HL-60/S4 (cell line): Measurements from ENCODE around the gene TNFRSF4.
"Not testable (repeated sequence)": the region's sequence is repeated elsewhere in the genome, so short reads cannot be mapped to it uniquely, and the experiment has no call there.

Source experiments
- in situ Hi-C: fragments of 300-500 bp; cut with MboI; formaldehyde crosslinking; loops from 2 replicates; pipeline ENCODE4 v1.14.3; 2022; ENCODE audit warnings: low sequenced_read_pairs

TNFRSF4 gene

DNA sequence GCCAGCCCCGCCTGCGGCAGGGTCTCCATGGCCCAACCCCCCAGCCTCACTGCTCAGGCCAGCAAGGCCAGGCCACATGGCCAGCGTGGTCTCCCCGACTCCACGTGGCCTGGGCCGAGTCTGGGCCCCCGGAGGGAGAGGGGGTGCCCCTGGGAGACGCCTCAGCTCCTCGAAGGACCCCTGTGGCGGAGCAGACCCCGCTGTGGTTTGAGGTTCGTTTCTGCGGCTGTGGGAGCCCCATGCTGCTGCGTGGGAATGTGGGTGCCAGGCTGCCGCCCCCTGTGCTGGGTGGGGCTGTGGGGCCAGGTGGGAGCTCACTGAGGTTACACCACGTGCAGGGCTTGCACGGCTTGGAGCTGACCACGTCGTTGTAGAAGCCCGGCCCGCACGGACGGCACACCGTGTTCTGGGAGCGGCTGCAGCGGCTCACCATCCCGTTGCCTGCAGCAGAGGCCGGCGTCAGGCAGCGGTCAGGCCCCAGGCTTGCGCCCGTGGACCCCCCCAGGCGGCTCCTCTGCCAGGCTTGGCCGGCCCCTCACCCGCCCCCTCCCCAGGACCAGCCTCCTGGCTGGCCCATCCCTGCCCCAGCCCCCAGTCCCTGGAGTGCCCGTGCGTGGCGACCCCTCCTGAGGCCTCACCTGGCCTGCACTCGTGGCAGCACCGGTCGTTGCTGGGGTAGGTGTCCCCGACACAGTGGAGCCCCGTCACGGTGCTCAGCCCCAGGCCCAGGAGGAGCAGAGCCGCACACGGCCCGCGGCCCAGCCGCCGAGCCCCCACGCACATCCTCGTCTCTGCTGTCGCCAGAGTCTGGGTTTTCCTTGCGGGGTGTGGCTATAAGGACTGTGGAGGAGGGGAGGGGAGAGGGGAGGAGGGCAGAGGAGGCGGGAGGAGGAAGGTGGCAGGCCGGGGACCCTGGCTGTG is at the start of gene TNFRSF4:
Gene TNFRSF4 (minus strand): TSS at position 809 of the 921 bp plus-strand sequence. CDS start 26 bp downstream, at position 783.
- in situ Hi-C loops: no loop called here

DNA sequence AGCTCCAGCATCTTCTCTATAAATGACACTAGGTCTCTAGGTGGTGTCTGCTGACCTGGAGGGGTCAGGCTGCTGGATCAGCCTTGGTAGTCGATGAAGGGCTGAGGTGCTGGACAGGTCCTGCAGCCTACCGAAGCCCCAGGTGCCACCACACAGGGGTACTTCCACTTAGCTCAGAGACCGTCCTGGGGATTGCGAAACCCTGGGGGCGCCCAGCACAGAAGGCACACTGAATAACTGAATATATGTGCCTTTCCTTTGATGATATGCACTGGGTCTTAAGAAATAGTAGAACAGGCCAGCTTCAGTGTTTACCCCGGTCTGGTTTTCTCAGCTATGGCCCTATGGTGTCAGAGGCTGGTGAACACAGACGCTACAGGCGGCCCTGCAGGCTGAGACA is 48.8 kb upstream of the TNFRSF4 start:
- in situ Hi-C loops: no loop called here

DNA sequence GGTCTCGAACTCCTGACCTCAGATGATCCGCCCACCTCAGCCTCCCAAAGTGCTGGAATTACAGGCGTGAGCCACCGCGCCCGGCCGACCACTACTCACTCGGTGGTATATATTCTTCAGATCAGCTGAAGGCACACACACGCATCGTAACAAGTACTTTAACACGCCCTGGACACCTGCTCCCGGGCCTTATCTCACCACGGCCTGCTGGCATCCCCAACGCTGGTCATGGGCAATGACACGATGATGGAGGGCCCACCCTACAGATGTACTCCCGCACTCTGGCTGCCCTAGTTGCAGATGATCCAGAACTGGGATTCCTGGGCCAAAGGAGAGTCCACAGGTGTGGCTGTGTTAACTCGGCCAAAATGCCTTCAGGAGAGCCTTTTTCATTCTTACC is 48.1 kb upstream of the TNFRSF4 start:
- in situ Hi-C loops: no loop called here

DNA sequence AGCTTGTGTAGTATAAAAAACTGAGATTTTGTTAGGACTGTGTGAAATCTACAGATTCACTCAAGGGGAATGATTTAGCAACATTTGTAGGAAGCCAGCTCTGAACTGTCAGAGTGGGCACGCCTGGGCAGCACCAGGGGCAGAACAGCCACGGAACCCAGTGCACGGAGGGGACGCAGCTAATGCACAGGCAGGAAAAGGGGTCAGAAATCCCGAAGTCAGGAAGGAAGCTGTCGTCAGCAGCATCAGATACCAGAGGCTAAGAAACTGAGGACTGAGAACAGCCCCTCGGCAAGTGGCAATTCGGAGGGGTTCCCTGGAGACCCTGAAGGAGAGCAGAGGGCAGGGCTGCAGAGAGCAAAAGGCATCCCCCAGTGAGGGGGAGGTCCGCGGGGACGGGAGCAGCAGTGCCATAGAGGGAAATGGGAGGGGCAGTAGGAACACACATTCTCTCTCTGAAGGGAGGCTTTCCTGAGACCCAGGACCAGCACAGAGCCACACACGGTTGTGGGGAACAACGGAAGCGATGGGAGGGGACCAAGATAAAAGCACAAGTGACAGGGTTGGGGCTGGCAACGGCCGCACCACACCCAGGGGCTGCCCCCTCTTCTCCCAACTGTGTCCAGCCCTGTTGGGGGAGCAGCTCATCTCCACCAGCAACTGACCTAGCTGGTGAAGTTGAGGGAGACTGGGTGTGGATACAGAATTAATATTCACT is 47.0 kb upstream of the TNFRSF4 start:
- in situ Hi-C loops: no loop called here

DNA sequence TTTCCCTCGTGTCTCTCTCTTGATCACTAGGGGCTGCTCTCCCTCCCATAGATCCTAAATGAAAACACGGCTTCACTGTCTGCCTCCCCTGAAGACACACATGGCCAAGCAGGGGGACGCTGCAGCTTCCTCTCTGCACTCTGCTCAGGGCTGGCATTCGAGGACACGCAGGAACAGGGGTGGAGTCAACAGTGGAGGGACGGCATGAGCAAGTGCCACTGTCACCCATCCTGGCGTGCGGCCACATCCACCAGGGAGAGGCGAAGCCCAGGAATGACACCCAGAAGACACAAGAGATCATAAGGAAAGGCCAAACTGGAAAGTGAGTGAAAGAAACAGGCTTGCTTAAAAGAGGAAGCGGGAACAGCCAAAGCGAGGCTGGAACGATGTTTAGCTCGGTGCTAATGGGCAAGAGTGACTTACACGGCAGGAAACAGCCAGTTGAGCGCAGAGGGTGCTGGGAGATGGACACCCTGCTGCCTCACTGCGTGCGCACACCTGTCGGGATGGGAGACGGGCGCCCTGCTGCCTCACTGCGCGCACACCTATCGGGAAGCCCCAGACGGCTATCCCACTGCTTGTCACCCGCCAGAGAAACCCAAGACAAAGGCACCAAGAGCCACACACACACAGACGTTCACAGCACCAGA is 46.1 kb upstream of the TNFRSF4 start:
- in situ Hi-C loops: no loop called here

DNA sequence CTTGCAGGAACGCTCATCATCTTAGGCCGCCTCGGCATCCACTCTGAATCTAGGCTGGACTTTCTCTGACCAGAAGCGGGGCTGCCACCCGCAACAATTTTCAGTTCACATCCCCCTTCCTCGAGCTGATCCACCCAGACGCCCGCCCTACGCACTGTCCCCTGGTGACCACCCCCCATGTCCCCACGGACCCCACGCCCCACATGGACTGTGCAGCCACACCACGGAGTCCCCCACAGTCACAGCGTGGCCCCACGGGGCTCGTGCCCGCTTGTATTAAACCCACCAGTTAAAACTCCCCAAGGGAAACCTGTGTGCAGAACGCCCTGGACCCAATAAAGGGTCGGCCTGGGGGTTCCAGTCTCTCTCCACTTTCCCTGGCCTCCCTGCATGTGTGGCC is 45.6 kb upstream of the TNFRSF4 start:
- in situ Hi-C loops: no loop called here

DNA sequence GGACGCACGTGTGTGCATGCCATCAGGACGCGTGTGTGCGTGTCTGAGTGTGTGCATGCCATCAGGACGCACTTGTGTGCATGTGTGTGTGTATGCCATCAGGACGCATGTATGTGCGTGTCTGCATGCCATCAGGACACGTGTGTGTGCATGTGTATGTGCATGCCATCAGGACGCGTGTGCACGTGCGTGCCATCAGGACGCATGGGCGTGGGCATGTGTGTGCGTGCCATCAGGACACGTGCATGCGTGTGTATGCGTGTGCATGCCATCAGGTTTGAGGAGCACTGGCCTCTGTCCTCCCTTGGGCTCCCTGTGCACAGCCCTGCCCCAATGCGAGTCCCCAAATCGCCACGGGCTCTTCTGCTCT is 45.2 kb upstream of the TNFRSF4 start:
- in situ Hi-C loops: no loop called here

DNA sequence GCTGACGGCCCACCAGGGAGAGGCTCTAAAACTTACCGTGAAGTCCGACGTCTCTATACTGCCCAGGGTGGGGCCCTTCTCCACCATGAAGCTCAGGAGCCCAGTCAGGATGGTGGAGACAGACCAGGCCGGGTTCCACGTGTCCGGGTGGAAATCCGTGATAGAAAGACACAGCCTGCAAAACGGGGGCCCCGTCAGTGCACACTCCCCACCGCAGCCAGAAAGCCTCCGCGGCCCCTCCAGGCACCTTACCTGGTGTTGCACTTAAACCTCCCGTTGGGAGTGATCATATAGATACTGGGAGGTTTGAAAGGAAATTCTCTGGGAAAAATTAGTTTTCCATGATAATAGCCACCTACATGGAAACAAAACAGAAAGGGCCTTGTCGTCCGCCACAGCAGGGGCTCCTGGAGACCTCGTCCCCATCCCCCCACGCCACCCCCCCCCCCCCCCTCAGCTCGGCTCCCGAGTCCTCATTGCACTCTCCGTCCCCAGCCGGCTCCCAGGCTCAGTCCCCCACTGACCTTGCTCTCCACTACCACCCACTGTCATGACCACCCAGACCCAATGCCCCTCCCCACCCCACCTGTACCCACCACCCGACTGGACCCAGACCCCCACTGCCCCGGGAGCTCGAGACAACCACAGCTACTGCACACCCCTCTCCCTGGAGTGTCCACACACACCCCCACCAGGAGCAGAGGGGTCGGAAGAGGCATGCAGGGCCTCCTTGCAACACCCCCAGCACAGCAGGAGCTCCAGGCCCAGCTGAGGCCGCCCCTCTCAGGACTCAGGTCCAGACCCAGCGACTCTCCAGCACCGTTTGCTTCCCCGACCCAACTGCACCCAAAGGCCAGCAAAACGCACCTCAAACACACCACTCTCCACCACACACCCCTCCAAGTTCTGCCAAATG is 43.3 kb upstream of the TNFRSF4 start:
- in situ Hi-C loops: no loop called here

DNA sequence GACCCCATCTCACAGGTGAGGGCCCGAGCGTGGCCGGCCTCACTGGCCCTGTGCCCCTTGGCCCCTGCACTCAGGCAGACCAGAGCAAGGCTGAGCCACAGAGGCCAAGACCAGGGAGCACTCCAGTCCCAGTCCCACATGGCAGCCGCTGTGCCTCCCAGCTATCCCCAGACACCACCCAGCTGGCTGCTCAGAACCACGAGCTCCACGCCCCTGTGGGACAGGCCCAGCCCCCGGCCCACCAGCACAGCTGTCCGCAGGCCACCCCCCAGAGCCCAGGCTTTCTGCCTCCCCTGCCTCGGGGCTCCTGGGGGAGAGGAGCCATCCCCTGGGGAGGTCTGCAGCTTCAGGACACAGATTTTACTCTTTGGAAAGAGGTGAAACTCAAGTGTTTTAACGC is 41.7 kb upstream of the TNFRSF4 start:
- in situ Hi-C loops: no loop called here

DNA sequence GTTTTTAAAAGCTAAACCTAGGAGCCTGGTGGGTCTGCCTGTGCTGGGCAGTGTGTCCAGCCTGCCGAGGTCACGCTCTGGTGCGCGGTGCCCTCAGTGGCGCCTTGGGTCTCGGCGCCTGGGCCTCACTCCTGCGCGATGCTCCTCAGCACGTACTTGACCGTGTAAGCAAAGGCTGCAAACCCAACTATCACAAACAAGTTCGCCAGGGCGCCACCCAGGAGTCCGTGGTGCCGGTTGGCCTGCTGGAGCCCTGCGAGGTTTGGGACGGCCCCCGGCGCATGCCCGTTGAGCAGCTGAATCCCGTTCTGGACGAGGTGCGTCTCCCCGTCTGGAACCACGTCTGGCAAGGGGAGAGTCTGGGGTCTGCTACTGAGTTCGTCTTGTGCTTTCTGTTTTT is 41.1 kb upstream of the TNFRSF4 start:
- in situ Hi-C loops: no loop called here

DNA sequence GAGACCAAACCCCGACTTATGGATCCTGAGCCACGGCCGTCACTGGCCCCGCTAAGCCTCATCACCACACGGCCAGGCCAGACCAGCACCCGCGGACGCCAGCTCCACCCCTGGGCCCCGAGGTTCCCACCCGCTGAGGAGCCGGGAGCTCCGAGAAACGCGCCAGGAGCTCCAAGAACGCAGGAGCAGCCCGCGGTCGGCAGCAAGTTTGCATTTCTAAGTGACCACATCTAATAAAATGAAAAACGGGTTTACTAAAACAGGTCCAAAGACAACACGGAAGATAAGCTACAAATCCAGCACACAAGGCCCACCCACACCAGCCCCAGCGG is 40.7 kb upstream of the TNFRSF4 start:
- in situ Hi-C loops: no loop called here

DNA sequence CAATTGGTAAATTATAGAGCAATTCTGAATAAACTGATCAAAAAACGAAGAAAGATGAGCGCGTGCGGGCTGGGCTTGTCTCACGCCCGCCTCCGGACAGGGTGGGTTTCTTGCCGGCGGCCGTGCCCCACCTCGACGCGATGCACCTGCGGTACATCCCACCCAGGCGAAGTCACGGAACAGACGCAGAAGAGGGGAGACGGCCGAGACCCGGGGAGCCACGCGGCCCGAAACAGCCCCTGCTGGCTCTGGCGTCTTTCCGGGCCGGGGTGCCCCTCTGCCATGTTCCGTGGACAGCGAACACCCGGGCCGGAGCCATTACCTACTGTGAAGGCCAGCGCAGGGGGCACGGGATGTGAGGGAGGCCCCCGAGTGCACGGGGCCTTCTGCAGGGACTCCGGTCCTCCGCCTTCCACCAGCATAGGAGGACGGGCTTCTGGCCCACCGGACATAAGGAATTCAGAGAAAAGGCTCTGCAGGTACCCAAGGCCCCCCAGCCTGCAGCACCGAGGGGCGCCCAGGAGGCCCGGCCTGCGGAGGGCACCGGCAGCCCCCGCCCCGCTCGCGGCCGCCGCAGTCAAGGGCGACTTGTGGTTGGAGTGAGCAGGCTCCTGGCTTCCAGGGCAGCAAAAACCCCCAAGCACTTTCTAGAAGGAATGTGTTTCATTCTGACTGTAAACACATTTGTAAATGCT is 40.2 kb upstream of the TNFRSF4 start:
- in situ Hi-C loops: no loop called here

DNA sequence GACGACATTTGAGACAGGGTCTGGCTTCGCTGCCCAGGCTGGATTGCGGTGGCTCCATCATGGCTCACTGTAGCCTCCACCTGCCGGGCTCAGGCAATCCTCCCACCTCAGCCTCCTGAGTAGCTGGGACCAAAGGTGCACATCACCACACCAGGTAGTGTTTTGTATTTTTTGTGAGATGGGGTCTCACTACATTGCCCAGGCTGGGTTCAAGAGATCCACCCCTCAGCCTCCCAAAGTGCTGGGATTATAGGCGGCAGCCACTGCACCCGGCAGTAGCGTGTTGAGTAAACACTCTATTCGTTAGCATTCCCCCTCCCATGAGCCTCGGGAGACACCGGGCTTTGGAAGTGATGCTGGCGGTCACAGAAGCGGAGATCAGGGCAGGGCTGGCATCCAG is 39.4 kb upstream of the TNFRSF4 start:
- in situ Hi-C loops: no loop called here

DNA sequence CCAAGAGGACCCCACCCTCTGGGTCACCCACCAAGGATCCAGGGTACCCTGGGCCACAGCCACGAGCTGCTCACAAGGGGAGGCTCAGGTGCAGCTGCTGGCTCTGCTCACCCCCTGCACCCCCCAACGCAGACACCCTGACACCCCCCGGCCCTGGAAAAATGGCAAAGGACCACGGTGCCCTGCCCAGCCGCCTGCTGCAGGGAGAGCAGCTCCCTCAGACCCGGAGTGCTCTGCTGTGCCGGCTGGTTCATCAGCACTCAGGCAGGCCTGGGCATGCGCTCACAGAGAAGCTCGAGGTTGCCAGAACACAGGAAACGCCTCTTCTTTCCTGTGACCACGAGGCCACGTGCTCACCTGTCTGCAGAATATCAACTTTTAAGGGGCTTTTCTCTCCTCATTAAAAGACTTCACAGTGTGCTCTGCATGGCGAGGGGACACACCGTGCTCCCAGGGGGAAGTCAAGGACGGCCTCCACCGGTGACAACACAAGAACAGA is 36.9 kb upstream of the TNFRSF4 start:
- in situ Hi-C loops: no loop called here

DNA sequence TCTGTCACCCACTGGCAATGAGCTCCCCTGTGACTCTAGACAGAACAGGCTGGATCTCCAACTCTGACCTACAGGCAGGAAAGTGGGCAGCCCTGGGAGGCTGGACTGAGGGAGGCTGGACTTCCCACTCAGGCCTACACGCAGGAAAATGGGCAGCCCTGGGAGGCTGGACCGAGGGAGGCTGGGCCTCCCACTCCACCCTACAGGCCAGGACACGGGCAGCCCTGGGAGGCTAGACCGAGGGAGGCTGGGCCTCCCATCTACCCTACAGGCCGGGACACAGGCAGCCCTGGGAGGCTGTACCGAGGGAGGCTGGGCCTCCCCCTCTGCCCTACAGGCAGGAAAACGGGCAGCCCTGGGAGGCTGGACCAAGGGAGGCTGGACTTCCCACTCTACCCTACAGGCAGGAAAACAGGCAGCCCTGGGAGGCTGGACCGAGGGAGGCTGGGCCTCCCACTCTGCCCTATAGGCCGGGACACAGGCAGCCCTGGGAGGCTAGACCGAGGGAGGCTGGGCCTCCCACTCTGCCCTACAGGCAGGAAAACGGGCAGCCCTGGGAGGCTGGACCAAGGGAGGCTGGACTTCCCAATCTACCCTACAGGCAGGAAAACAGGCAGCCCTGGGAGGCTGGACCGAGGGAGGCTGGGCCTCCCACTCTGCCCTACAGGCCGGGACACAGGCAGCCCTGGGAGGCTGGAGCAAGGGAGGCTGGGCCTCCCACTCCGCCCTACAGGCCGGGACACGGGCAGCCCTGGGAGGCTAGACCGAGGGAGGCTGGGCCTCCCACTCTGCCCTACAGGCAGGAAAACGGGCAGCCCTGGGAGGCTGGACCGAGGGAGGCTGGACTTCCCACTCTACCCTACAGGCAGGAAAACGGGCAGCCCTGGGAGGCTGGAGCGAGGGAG is 34.3 kb upstream of the TNFRSF4 start:
- in situ Hi-C loops: not testable (repeated sequence)

DNA sequence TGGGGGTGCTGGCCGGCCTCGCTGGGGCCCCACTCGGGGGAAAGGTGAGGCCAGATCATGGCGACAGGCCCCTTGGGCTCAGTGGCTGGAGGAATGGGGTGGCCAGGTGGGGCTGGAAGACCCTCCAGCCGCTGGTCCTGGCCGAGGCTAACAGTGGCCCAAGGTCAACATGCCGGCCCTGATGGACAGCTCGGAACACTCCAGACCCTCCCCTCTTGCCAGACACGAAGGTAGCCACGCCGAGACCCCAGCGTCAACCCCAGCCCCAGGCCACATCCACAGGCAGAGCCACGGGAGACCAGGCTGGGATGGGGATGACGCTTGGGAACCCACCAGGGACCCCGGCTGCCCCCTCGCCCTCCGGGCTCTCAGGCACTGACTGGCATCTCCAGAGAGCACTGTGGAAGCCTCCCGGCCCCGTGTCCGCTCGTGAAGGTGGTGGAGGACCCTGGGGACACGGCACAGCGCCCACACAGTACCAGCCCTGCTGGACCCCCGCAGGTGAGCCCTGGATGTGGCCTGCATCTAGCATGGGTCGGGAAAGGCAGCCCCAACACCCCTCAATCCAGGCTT is 33.5 kb upstream of the TNFRSF4 start:
- in situ Hi-C loops: no loop called here

DNA sequence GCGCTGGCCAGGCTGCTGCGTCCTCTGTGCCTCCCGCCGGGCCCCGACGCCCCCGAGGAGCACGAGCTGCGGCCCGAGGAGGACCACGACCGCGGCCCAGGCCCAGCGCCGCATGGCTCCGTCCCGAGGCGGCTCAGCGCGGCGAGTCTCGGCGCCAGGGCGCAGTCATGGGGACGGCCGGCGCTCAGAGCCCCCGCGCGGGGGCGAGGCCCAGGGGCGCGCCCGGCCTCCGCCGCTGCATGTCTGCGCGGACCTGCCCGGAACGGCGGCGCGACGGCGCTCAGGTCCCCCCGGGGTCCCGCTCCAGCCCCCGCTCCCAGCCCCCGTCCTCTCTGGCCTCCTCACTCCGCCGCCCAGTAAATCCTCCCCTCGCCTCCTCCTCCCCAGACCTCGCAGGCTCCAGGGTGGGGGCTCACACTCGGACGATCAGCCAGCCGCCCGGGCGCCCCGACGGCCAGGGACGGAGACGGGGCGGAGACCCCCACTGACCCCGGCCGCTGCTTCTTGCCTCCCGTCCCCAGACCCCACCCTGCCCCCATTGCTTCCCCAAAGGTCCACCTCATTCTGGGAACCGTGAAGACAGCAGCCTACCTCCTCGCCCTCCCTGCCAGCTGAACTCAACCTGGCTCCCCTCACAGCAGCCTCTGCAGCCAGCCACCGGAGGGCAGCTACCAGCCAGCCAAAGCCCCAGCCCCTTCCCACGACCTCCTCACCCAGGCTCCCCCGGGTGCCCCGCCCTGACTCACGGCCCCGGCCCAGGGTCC is 32.8 kb upstream of the TNFRSF4 start, which contains the start of gene C1QTNF12:
Gene C1QTNF12 (minus strand): TSS at position 146 of the 764 bp plus-strand sequence. CDS start 32 bp downstream, at position 114.
- in situ Hi-C loops: no loop called here
